ENCODE measurements around the gene NOVA2.

DNA sequence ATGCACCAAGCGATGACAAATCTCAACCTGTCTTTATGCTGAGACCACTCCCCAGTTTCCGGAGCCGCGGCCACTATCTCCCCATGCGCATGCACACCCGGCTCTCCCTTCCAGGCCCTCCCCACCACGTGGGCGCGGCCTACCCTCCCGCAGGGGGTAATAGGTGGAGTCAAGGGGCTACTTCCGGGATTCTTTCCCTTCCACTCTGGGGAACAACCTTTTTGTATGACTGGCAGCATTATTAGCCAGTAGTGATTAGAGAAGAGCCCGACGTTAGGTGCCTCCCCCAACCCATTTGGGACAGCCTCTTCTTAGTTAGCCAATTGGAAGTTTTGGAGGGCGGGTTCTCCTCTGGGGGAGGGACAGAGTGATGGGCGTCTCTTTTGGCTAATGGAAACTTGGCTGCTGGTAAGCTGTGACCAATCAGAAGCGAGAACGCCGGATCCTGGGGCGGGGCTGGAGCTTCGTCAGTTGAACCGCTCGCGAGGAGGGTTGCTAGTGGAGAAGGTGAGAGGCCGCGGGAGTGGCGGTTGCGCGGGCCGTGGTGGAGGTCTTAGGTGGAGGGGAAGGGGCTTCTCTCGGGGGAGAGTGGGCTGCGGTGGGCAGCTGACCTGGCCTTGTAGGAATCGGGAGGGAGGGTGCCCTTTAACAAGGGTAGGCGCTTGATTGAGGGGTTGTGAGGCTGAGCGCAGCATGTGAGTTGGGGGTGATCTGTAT lies 21.5 kb upstream of the NOVA2 start, which contains the start of gene CCDC61:
- TF ChIP-seq, protein P1, sequence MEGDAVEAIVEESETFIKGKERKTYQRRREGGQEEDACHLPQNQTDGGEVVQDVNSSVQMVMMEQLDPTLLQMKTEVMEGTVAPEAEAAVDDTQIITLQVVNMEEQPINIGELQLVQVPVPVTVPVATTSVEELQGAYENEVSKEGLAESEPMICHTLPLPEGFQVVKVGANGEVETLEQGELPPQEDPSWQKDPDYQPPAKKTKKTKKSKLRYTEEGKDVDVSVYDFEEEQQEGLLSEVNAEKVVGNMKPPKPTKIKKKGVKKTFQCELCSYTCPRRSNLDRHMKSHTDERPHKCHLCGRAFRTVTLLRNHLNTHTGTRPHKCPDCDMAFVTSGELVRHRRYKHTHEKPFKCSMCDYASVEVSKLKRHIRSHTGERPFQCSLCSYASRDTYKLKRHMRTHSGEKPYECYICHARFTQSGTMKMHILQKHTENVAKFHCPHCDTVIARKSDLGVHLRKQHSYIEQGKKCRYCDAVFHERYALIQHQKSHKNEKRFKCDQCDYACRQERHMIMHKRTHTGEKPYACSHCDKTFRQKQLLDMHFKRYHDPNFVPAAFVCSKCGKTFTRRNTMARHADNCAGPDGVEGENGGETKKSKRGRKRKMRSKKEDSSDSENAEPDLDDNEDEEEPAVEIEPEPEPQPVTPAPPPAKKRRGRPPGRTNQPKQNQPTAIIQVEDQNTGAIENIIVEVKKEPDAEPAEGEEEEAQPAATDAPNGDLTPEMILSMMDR (IDR thresholded peaks at IDR 0.05; ENCODE audit: borderline replicate concordance, extremely low read depth, low read length, poor library complexity, severe bottlenecking), result no peak
- TF ChIP-seq EZH2 (IDR thresholded peaks at IDR 0.05; ENCODE audit: borderline replicate concordance, low read depth, low read length, severe bottlenecking), result no peak

Measured in DND-41 (cell line).